ENCODE measurements around the gene CMPK2.

CMPK2 gene

GRCh38 chr2:6812857-6813530 lies 52.7 kb downstream of the CMPK2 start:
- Histone ChIP-seq H3K27me3 (peaks cover 14% of the 10 kb centered on the region), H3K9me3 (no peaks in the 10 kb centered on the region), H3K4me1 (ENCODE audit: control insufficient read depth in 1 of 2, insufficient read depth in 1 of 2, low read depth in 1 of 2, low read length in 1 of 2) (no peaks in the 10 kb centered on the region), H3K27ac (no peak overlapping the region), H3K4me3 (ENCODE audit: low read depth in 1 of 2, low read length in 1 of 2) (no peak overlapping the region), H3K36me3 (no peaks in the 10 kb centered on the region)
- no peak for TF ChIP-seq CTCF (IDR thresholded peaks at IDR 0.05)

GRCh38 chr2:6810961-6811360 lies 54.7 kb downstream of the CMPK2 start:
- Histone ChIP-seq H3K36me3 (no peaks in the 10 kb centered on the region), H3K4me1 (ENCODE audit: control insufficient read depth in 1 of 2, insufficient read depth in 1 of 2, low read depth in 1 of 2, low read length in 1 of 2) (no peaks in the 10 kb centered on the region), H3K27ac (no peak overlapping the region), H3K4me3 (ENCODE audit: low read depth in 1 of 2, low read length in 1 of 2) (no peak overlapping the region), H3K9me3 (no peaks in the 10 kb centered on the region), H3K27me3 (no peaks in the 10 kb centered on the region)
- no peak for TF ChIP-seq CTCF (IDR thresholded peaks at IDR 0.05)

- H3K27me3 ChIP-seq, result no peaks in the 10 kb centered on the region
- TF ChIP-seq CTCF (IDR thresholded peaks at IDR 0.05), result no peak
- H3K9me3 ChIP-seq, result no peaks in the 10 kb centered on the region
- H3K27ac ChIP-seq, result no peak overlapping the region
- H3K4me3 ChIP-seq (ENCODE audit: low read depth in 1 of 2, low read length in 1 of 2), result no peak overlapping the region
- H3K4me1 ChIP-seq (ENCODE audit: control insufficient read depth in 1 of 2, insufficient read depth in 1 of 2, low read depth in 1 of 2, low read length in 1 of 2), result peaks cover 6 to 8% of the 10 kb centered on the region in 2 experiments
- H3K36me3 ChIP-seq, result no peaks in the 10 kb centered on the region
Observed at GRCh38 chr2:6808426-6808825, 57.3 kb downstream of the CMPK2 start.

DNA sequence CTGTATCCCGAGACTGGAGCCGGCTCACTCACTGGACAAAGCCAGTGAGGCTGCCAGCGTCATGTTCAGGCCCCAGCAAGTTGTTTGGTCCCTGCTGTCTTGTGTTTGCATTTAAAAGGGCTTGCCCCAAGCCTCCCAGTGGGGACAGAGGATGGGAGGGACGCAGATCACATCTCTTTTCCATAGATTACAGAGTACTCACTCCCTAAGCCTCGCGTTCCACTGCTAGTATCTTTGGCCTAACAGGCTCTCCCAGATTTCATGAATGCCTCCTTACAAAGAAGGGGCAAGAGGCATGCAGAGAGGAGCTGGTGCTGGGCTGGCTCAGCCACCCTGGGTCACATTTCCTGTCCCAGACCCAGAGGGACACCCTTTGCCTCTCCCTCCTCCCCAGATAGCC lies 59.1 kb downstream of the CMPK2 start:
- no peak for TF ChIP-seq CTCF (IDR thresholded peaks at IDR 0.05)

DNA sequence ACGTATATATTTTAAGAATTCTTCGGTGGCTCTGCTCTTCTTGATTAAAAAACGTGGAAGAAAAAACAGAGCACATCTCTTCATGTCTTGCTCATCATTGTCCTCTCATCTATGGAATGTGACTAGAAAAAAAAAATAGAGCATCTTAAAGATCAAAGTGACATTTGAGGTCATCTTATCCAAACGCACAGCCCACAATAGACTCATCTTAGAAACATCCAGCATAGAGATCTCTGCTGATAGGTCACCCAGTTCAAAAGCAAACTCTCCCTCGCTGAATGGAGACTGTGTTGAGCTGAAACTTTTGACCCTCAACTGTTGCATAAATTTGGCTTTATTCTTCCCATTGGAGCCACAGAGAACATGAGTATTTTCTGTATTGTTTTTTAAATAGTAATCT lies 65.2 kb downstream of the CMPK2 start:
- Histone ChIP-seq H3K27ac (no peak overlapping the region), H3K4me3 (ENCODE audit: low read depth in 1 of 2, low read length in 1 of 2) (no peak overlapping the region), H3K36me3 (no peaks in the 10 kb centered on the region), H3K9me3 (no peaks in the 10 kb centered on the region), H3K27me3 (peaks cover 14% of the 10 kb centered on the region), H3K4me1 (ENCODE audit: control insufficient read depth in 1 of 2, insufficient read depth in 1 of 2, low read depth in 1 of 2, low read length in 1 of 2) (peaks cover 6 to 8% of the 10 kb centered on the region in 2 experiments)
- TF ChIP-seq CTCF (IDR thresholded peaks at IDR 0.05), result no peak

More for the DNA sequence above, 59.1 kb downstream of the CMPK2 start:
- H3K4me1 ChIP-seq (ENCODE audit: control insufficient read depth in 1 of 2, insufficient read depth in 1 of 2, low read depth in 1 of 2, low read length in 1 of 2), result peaks cover 6 to 8% of the 10 kb centered on the region in 2 experiments
- H3K27ac ChIP-seq, result no peak overlapping the region
- H3K9me3 ChIP-seq, result no peaks in the 10 kb centered on the region
- no peak overlapping the region for H3K4me3 ChIP-seq (ENCODE audit: low read depth in 1 of 2, low read length in 1 of 2)
- H3K27me3 ChIP-seq, result peaks cover 1% of the 10 kb centered on the region
- no peaks in the 10 kb centered on the region for H3K36me3 ChIP-seq

Measured in neutrophil (primary cell).